Liver (tissue), 3 donors: Measurements from ENCODE around the gene SCRN3.

Source experiments
- GABPA ChIP-seq, 2 donors: IDR thresholded peaks in 1 of 2; conservative IDR thresholded peaks in 1 of 2; 2 replicates each; pipeline ENCODE4 v1.6.1; 2016; ENCODE audit warnings: antibody characterized with exemption in 2 of 2, mild to moderate bottlenecking in 1 of 2, moderate library complexity in 1 of 2
- TF ChIP-seq, protein P1 (sequence below): fragments of 150-350 bp; IDR thresholded peaks from 2 replicates; pipeline ENCODE4 v1.5.1; 2017; ENCODE audit warnings: improper control_type of control experiment, low read depth, low read length; ENCODE audit not compliant: missing input control
- TF ChIP-seq, protein P2 (sequence below): IDR thresholded peaks from 2 replicates; pipeline ENCODE4 v1.6.1; 2016; ENCODE audit warnings: antibody characterized with exemption, mild to moderate bottlenecking
- TF ChIP-seq, protein P3 (sequence below): IDR thresholded peaks from 2 replicates; pipeline ENCODE4 v1.6.1; 2016; ENCODE audit warnings: antibody characterized with exemption
- donor health status: healthy.
- donor health status: healthy.

- TF ChIP-seq, protein P1, sequence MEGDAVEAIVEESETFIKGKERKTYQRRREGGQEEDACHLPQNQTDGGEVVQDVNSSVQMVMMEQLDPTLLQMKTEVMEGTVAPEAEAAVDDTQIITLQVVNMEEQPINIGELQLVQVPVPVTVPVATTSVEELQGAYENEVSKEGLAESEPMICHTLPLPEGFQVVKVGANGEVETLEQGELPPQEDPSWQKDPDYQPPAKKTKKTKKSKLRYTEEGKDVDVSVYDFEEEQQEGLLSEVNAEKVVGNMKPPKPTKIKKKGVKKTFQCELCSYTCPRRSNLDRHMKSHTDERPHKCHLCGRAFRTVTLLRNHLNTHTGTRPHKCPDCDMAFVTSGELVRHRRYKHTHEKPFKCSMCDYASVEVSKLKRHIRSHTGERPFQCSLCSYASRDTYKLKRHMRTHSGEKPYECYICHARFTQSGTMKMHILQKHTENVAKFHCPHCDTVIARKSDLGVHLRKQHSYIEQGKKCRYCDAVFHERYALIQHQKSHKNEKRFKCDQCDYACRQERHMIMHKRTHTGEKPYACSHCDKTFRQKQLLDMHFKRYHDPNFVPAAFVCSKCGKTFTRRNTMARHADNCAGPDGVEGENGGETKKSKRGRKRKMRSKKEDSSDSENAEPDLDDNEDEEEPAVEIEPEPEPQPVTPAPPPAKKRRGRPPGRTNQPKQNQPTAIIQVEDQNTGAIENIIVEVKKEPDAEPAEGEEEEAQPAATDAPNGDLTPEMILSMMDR = no peak
- TF ChIP-seq, protein P2, sequence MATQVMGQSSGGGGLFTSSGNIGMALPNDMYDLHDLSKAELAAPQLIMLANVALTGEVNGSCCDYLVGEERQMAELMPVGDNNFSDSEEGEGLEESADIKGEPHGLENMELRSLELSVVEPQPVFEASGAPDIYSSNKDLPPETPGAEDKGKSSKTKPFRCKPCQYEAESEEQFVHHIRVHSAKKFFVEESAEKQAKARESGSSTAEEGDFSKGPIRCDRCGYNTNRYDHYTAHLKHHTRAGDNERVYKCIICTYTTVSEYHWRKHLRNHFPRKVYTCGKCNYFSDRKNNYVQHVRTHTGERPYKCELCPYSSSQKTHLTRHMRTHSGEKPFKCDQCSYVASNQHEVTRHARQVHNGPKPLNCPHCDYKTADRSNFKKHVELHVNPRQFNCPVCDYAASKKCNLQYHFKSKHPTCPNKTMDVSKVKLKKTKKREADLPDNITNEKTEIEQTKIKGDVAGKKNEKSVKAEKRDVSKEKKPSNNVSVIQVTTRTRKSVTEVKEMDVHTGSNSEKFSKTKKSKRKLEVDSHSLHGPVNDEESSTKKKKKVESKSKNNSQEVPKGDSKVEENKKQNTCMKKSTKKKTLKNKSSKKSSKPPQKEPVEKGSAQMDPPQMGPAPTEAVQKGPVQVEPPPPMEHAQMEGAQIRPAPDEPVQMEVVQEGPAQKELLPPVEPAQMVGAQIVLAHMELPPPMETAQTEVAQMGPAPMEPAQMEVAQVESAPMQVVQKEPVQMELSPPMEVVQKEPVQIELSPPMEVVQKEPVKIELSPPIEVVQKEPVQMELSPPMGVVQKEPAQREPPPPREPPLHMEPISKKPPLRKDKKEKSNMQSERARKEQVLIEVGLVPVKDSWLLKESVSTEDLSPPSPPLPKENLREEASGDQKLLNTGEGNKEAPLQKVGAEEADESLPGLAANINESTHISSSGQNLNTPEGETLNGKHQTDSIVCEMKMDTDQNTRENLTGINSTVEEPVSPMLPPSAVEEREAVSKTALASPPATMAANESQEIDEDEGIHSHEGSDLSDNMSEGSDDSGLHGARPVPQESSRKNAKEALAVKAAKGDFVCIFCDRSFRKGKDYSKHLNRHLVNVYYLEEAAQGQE = no peak
- TF ChIP-seq GABPA (IDR thresholded peaks at IDR 0.05 in 1 of 2, conservative IDR thresholded peaks at IDR 0.05 in 1 of 2) = no peak
- TF ChIP-seq, protein P3, sequence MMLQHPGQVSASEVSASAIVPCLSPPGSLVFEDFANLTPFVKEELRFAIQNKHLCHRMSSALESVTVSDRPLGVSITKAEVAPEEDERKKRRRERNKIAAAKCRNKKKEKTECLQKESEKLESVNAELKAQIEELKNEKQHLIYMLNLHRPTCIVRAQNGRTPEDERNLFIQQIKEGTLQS = no peak
These were observed 30.9 kb upstream of the SCRN3 start for GRCh38 chr2:174364628-174365027.
